ENCODE data around the gene EAF1.

DNA sequence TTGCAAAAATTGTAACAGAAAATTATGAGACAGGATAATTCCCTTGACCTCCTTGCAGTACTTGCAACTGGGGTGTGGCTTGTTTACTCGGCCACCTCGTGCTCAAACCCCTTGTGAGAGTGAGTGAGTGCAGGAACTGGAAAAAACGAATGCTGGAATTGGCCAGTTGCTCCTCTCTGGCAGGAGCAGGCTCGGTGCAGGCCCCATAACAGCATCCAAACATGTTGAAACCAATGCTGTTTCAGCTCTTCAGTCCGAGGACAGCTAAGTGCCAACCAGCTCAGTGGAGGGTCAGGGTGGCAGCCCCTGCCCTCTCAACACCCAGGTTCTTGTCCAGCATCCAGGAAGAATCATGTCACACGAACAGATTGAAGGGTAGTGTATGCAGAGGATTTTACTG is 36.9 kb upstream of the EAF1 start:
- TF ChIP-seq, protein P1, sequence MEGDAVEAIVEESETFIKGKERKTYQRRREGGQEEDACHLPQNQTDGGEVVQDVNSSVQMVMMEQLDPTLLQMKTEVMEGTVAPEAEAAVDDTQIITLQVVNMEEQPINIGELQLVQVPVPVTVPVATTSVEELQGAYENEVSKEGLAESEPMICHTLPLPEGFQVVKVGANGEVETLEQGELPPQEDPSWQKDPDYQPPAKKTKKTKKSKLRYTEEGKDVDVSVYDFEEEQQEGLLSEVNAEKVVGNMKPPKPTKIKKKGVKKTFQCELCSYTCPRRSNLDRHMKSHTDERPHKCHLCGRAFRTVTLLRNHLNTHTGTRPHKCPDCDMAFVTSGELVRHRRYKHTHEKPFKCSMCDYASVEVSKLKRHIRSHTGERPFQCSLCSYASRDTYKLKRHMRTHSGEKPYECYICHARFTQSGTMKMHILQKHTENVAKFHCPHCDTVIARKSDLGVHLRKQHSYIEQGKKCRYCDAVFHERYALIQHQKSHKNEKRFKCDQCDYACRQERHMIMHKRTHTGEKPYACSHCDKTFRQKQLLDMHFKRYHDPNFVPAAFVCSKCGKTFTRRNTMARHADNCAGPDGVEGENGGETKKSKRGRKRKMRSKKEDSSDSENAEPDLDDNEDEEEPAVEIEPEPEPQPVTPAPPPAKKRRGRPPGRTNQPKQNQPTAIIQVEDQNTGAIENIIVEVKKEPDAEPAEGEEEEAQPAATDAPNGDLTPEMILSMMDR (IDR thresholded peaks at IDR 0.05), result no peak
- TF ChIP-seq POLR2A (IDR thresholded peaks at IDR 0.05), result no peak
